AG04449 (cell line): ENCODE measurements around the gene TENM3.

Source experiments
- CTCF ChIA-PET: fragments of 350-600 bp; formaldehyde crosslinking; extraction: SDS; loops from one replicate; lab custom pipeline; 2021; ENCODE audit warnings: antibody characterized with exemption; lab: Yijun Ruan, JAX
- POLR2A ChIA-PET: fragments of 400-600, 350-600 bp; formaldehyde crosslinking; extraction: SDS; loops from one replicate; lab custom pipeline; 2020; ENCODE audit warnings: antibody characterized with exemption, inconsistent platforms; lab: Yijun Ruan, JAX
- DNase-seq: peaks from one replicate; pipeline ENCODE4 v3.0.0-alpha.2; 2010; ENCODE audit warnings: low read depth, low spot score
- H3K4me3 ChIP-seq: 2 replicates; pipeline ENCODE4 v1.5.1; 2011; ENCODE audit warnings: low read depth, mild to moderate bottlenecking, control low read depth, low read length
- TF ChIP-seq, protein P1 (sequence below): IDR thresholded peaks from one replicate; pipeline ENCODE4 v1.5.1; 2011; ENCODE audit warnings: mild to moderate bottlenecking, moderate library complexity, low read length, control low read depth, inconsistent platforms; ENCODE audit not compliant: insufficient read depth; ENCODE audit errors: missing control alignments

The TENM3 gene

GRCh38 chr4:182748949-182749348 is 505.7 kb downstream of the TENM3 start:
- ChIA-PET POLR2A (no interaction called here), CTCF (interaction anchor here (0.8 kb wide), 1 partner anchor 14 kb away, joined by 3 read pairs; no protein-coding TSS in a partner anchor)
- H3K4me3 ChIP-seq = no peak overlapping the region
- no peak for DNase-seq
- TF ChIP-seq, protein P1, sequence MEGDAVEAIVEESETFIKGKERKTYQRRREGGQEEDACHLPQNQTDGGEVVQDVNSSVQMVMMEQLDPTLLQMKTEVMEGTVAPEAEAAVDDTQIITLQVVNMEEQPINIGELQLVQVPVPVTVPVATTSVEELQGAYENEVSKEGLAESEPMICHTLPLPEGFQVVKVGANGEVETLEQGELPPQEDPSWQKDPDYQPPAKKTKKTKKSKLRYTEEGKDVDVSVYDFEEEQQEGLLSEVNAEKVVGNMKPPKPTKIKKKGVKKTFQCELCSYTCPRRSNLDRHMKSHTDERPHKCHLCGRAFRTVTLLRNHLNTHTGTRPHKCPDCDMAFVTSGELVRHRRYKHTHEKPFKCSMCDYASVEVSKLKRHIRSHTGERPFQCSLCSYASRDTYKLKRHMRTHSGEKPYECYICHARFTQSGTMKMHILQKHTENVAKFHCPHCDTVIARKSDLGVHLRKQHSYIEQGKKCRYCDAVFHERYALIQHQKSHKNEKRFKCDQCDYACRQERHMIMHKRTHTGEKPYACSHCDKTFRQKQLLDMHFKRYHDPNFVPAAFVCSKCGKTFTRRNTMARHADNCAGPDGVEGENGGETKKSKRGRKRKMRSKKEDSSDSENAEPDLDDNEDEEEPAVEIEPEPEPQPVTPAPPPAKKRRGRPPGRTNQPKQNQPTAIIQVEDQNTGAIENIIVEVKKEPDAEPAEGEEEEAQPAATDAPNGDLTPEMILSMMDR = no peak

DNA sequence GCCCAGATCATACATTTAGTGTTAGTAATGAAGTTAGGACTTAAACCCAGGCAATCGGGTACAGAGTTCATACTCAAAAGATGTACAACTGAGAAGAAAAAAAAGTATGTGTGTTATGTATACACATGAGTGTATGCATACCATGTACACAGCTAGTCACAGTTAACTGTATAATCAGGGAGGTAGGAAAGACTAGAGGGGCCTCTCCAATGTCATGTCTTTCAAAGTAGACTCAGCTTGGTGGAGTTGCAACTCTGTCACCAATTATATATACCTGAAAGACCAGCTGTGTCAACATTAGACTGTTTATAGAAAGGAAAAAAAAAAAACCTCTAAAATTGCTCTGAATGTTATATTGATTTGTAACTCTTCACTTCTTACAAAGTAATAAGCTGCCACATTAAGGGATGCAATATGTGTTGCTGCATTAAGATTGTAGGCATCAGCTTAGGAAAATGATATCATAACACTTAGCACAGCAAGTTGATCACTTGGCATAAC is 506.5 kb downstream of the TENM3 start:
- DNase-seq = no peak
- ChIA-PET CTCF (no interaction called here), POLR2A (no interaction called here)
- TF ChIP-seq, protein P1 = no peak
- H3K4me3 ChIP-seq = no peak overlapping the region

GRCh38 chr4:182752158-182752910 is 509.1 kb downstream of the TENM3 start:
- no peak overlapping the region for H3K4me3 ChIP-seq
- CTCF ChIA-PET = interaction anchor here (0.6 to 1.0 kb wide), 2 partner anchors 24 to 1082 kb away, joined by 3 to 4 read pairs; no protein-coding TSS in a partner anchor
- POLR2A ChIA-PET = interaction anchor here (1.5 kb wide), 1 partner anchor 12 kb away, joined by 3 read pairs; no protein-coding TSS in a partner anchor
- DNase-seq = peak; percentile 69
- TF ChIP-seq, protein P1 = no peak

- ChIA-PET POLR2A (no interaction called here), CTCF (interaction anchor here (1.0 kb wide), 1 partner anchor 1226 kb away, joined by 3 read pairs; no protein-coding TSS in a partner anchor)
- TF ChIP-seq, protein P1 = no peak
- no peak for DNase-seq
- H3K4me3 ChIP-seq = no peak overlapping the region
These were observed 511.7 kb downstream of the TENM3 start for GRCh38 chr4:182754895-182755294.

- no peak for DNase-seq
- ChIA-PET CTCF (no interaction called here), POLR2A (no interaction called here)
- H3K4me3 ChIP-seq = no peak overlapping the region
- TF ChIP-seq, protein P1 = no peak
These were observed 513.0 kb downstream of the TENM3 start for GRCh38 chr4:182756161-182756690.

- TF ChIP-seq, protein P1 = no peak
- CTCF ChIA-PET = interaction anchor here (0.5 kb wide), 1 partner anchor 1188 kb away, joined by 3 read pairs; no protein-coding TSS in a partner anchor
- no peak overlapping the region for H3K4me3 ChIP-seq
- POLR2A ChIA-PET = no interaction called here
- DNase-seq = no peak
These were observed 515.1 kb downstream of the TENM3 start for GRCh38 chr4:182758273-182758672.
